ENCODE measurements around the gene LEAP2.

DNA sequence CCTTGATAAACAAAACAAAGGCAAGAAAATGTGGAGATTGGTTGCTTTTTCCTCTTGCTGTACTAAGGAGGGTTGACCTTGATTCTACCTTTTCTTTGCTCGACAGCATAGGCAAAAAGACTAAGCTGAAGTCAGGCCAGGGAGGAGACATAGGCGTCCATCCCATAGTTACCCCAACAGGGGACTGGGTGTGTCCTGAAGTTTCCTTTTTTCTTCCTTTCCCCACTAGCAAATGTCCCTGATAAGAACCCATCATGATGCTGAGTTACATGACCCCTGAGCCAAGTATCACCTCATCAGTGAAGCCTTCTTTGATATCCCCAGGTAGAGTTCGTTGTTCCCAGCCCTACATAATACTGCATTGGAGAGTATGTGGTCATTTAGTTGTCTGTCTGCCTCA is 33.2 kb upstream of the LEAP2 start:
- TF ChIP-seq, protein P1, sequence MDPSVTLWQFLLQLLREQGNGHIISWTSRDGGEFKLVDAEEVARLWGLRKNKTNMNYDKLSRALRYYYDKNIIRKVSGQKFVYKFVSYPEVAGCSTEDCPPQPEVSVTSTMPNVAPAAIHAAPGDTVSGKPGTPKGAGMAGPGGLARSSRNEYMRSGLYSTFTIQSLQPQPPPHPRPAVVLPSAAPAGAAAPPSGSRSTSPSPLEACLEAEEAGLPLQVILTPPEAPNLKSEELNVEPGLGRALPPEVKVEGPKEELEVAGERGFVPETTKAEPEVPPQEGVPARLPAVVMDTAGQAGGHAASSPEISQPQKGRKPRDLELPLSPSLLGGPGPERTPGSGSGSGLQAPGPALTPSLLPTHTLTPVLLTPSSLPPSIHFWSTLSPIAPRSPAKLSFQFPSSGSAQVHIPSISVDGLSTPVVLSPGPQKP (IDR thresholded peaks at IDR 0.05; ENCODE audit: low read depth, low read length) = no peak
- no peak for TF ChIP-seq MAFK (IDR thresholded peaks at IDR 0.05; ENCODE audit: partially characterized antibody)
- TF ChIP-seq, protein P2, sequence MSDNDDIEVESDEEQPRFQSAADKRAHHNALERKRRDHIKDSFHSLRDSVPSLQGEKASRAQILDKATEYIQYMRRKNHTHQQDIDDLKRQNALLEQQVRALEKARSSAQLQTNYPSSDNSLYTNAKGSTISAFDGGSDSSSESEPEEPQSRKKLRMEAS (IDR thresholded peaks at IDR 0.05) = no peak
- no peak for TF ChIP-seq EP300 (IDR thresholded peaks at IDR 0.05)
- TF ChIP-seq, protein P3, sequence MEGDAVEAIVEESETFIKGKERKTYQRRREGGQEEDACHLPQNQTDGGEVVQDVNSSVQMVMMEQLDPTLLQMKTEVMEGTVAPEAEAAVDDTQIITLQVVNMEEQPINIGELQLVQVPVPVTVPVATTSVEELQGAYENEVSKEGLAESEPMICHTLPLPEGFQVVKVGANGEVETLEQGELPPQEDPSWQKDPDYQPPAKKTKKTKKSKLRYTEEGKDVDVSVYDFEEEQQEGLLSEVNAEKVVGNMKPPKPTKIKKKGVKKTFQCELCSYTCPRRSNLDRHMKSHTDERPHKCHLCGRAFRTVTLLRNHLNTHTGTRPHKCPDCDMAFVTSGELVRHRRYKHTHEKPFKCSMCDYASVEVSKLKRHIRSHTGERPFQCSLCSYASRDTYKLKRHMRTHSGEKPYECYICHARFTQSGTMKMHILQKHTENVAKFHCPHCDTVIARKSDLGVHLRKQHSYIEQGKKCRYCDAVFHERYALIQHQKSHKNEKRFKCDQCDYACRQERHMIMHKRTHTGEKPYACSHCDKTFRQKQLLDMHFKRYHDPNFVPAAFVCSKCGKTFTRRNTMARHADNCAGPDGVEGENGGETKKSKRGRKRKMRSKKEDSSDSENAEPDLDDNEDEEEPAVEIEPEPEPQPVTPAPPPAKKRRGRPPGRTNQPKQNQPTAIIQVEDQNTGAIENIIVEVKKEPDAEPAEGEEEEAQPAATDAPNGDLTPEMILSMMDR (IDR thresholded peaks at IDR 0.05) = no peak
- TF ChIP-seq ESRRA (IDR thresholded peaks at IDR 0.05; ENCODE audit: borderline replicate concordance, low read length) = no peak
- no peak for TF ChIP-seq MYC (IDR thresholded peaks at IDR 0.05; ENCODE audit: borderline replicate concordance, low read length)
- no peak for TF ChIP-seq TP53 (CRISPR knock-in tag; IDR thresholded peaks at IDR 0.05)
- no peak for TF ChIP-seq NR3C1 (IDR thresholded peaks at IDR 0.05)
